Measurements from ENCODE around the gene ZBTB34. TPM values are rescaled to one million over a fixed set of nuclear protein-coding genes. Genes with fewer than 3 reads are reported as not detected.

The ZBTB34 gene
- total RNA-seq, 4 donors from 2014 or later = 7.4 to 12.3 (median 10.6) TPM

GRCh38 chr9:126854734-126855133 lies 5.7 kb upstream of the ZBTB34 start:
- no peak overlapping the region for H3K27ac ChIP-seq
- no peak for DNase-seq
- peaks cover 0 to 2% (median 0%) of the 10 kb centered on the region in 4 donors for H3K4me1 ChIP-seq
- TF ChIP-seq CTCF (IDR thresholded peaks at IDR 0.05) (no peak), POLR2A (IDR thresholded peaks at IDR 0.05) (no peak)
- H3K4me3 ChIP-seq = no peak overlapping the region
- H3K36me3 ChIP-seq = no peaks in the 10 kb centered on the region
- H3K27me3 ChIP-seq = no peaks in the 10 kb centered on the region
- no peaks in the 10 kb centered on the region for H3K9me3 ChIP-seq

- no peak overlapping the region for H3K27ac ChIP-seq
- H3K9me3 ChIP-seq = no peaks in the 10 kb centered on the region
- H3K4me3 ChIP-seq = no peak overlapping the region
- no peaks in the 10 kb centered on the region for H3K27me3 ChIP-seq
- no peak for DNase-seq
- peaks cover 0 to 7% (median under 1%) of the 10 kb centered on the region in 4 donors for H3K4me1 ChIP-seq
- no peaks in the 10 kb centered on the region for H3K36me3 ChIP-seq
- TF ChIP-seq CTCF (IDR thresholded peaks at IDR 0.05) (no peak), POLR2A (IDR thresholded peaks at IDR 0.05) (no peak)
Measured at GRCh38 chr9:126856326-126856877, 4.0 kb upstream of the ZBTB34 start.

GRCh38 chr9:126857261-126857960 lies 3.0 kb upstream of the ZBTB34 start:
- no peak overlapping the region for H3K4me3 ChIP-seq
- H3K4me1 ChIP-seq = peaks cover 0 to 17% (median 6%) of the 10 kb centered on the region in 4 donors
- DNase-seq = no peak
- H3K36me3 ChIP-seq = no peaks in the 10 kb centered on the region
- H3K9me3 ChIP-seq = no peaks in the 10 kb centered on the region
- no peaks in the 10 kb centered on the region for H3K27me3 ChIP-seq
- no peak for TF ChIP-seq CTCF (IDR thresholded peaks at IDR 0.05)
- TF ChIP-seq POLR2A (IDR thresholded peaks at IDR 0.05) = no peak
- H3K27ac ChIP-seq = no peak overlapping the region

GRCh38 chr9:126859111-126859510 lies 1.3 kb upstream of the ZBTB34 start:
- Histone ChIP-seq H3K4me1 (peaks cover 0 to 26% (median 7%) of the 10 kb centered on the region in 4 donors), H3K4me3 (no peak overlapping the region)

GRCh38 chr9:126860757-126861466 lies 473 bp downstream of the ZBTB34 start:
- TF ChIP-seq POLR2A (IDR thresholded peaks at IDR 0.05) (no peak), CTCF (IDR thresholded peaks at IDR 0.05) (no peak)
- H3K4me3 ChIP-seq = peak overlapping the region; percentile 79 to 99 (median 88)
- peak overlapping the region; percentile 91 to 96 (median 95) for H3K27ac ChIP-seq
- H3K9me3 ChIP-seq = no peaks in the 10 kb centered on the region
- no peaks in the 10 kb centered on the region for H3K27me3 ChIP-seq
- peaks cover 0 to 26% (median 7%) of the 10 kb centered on the region in 4 donors for H3K4me1 ChIP-seq
- peak; percentile 23 to 69 (median 58) for DNase-seq
- peaks cover 0 to 18% (median 0%) of the 10 kb centered on the region in 3 donors for H3K36me3 ChIP-seq

More at GRCh38 chr9:126859111-126859510, 1.3 kb upstream of the ZBTB34 start:
- Histone ChIP-seq H3K27me3 (no peaks in the 10 kb centered on the region), H3K9me3 (no peaks in the 10 kb centered on the region), H3K36me3 (peaks cover 0 to 2% (median 0%) of the 10 kb centered on the region in 3 donors), H3K27ac (no peak overlapping the region)
- no peak for DNase-seq
- TF ChIP-seq CTCF (IDR thresholded peaks at IDR 0.05) = no peak
